Memory B cell (primary cell): ENCODE measurements around the gene ANKRD34A.

ENCODE experiments used
- ATAC-seq: fragments of 150-1000 bp; cut with Tn5 transposase; 2 replicates; pipeline ENCODE4 v1.10.0; 2021; ENCODE audit warnings: low read depth, mild to moderate bottlenecking, moderate library complexity
- DNase-seq, 2 donors: peaks; one replicate each; pipeline ENCODE4 v3.0.0; 2022; ENCODE audit warnings: low spot score in 2 of 2
- H3K27ac Mint-ChIP-seq: one replicate; pipeline ENCODE4 v1.8.0; 2022; ENCODE audit warnings: mild to moderate bottlenecking, moderate library complexity, mixed read lengths
- H3K27me3 Mint-ChIP-seq: one replicate; pipeline ENCODE4 v1.8.0; 2022; ENCODE audit warnings: mixed read lengths
- H3K36me3 Mint-ChIP-seq: one replicate; pipeline ENCODE4 v1.8.0; 2022; ENCODE audit warnings: mild to moderate bottlenecking, mixed read lengths
- H3K4me1 Mint-ChIP-seq: one replicate; pipeline ENCODE4 v1.8.0; 2022; ENCODE audit warnings: mixed read lengths
- H3K4me3 Mint-ChIP-seq: one replicate; pipeline ENCODE4 v1.8.0; 2022; ENCODE audit warnings: mild to moderate bottlenecking, moderate library complexity, mixed read lengths
- H3K9me3 Mint-ChIP-seq: one replicate; pipeline ENCODE4 v1.8.0; 2022; ENCODE audit warnings: mixed read lengths

Gene ANKRD34A

GRCh38 chr1:145994391-145995120, 30.2 kb upstream of the ANKRD34A start:
- peak overlapping the region; percentile 95 for H3K4me3 Mint-ChIP-seq
- no peaks in the 10 kb centered on the region for H3K9me3 Mint-ChIP-seq
- H3K27ac Mint-ChIP-seq = peak overlapping the region; percentile 98
- H3K27me3 Mint-ChIP-seq = no peaks in the 10 kb centered on the region
- H3K36me3 Mint-ChIP-seq = peaks cover 44% of the 10 kb centered on the region
- H3K4me1 Mint-ChIP-seq = peaks cover 44% of the 10 kb centered on the region
- DNase-seq (no peak), ATAC-seq (no peak)

GRCh38 chr1:145993618-145994390, 29.4 kb upstream of the ANKRD34A start:
- no peaks in the 10 kb centered on the region for H3K9me3 Mint-ChIP-seq
- DNase-seq (no peak), ATAC-seq (no peak)
- peak overlapping the region; percentile 95 for H3K4me3 Mint-ChIP-seq
- H3K27me3 Mint-ChIP-seq = no peaks in the 10 kb centered on the region
- peak overlapping the region; percentile 98 for H3K27ac Mint-ChIP-seq
- peaks cover 41% of the 10 kb centered on the region for H3K4me1 Mint-ChIP-seq
- peaks cover 44% of the 10 kb centered on the region for H3K36me3 Mint-ChIP-seq

- Mint-ChIP-seq H3K9me3 (no peaks in the 10 kb centered on the region), H3K36me3 (peaks cover 44% of the 10 kb centered on the region), H3K4me3 (peak overlapping the region; percentile 95), H3K4me1 (peaks cover 45% of the 10 kb centered on the region), H3K27ac (peak overlapping the region; percentile 98), H3K27me3 (no peaks in the 10 kb centered on the region)
- DNase-seq = no peak
- no peak for ATAC-seq
Measured at GRCh38 chr1:145992958-145993617, 28.7 kb upstream of the ANKRD34A start.

GRCh38 chr1:145992502-145992936, 28.1 kb upstream of the ANKRD34A start:
- H3K27me3 Mint-ChIP-seq = no peaks in the 10 kb centered on the region
- H3K36me3 Mint-ChIP-seq = peaks cover 44% of the 10 kb centered on the region
- peak overlapping the region; percentile 95 for H3K4me3 Mint-ChIP-seq
- ATAC-seq (no peak), DNase-seq (no peak)
- H3K9me3 Mint-ChIP-seq = no peaks in the 10 kb centered on the region
- peak overlapping the region; percentile 77 for H3K27ac Mint-ChIP-seq
- H3K4me1 Mint-ChIP-seq = peaks cover 47% of the 10 kb centered on the region

- DNase-seq = no peak
- peak overlapping the region; percentile 77 for H3K27ac Mint-ChIP-seq
- peaks cover 43% of the 10 kb centered on the region for H3K4me1 Mint-ChIP-seq
- peaks cover 44% of the 10 kb centered on the region for H3K36me3 Mint-ChIP-seq
- peak overlapping the region; percentile 95 for H3K4me3 Mint-ChIP-seq
- no peak for ATAC-seq
- no peaks in the 10 kb centered on the region for H3K9me3 Mint-ChIP-seq
- no peaks in the 10 kb centered on the region for H3K27me3 Mint-ChIP-seq
Measured at GRCh38 chr1:145991735-145992412, 27.5 kb upstream of the ANKRD34A start.

DNA sequence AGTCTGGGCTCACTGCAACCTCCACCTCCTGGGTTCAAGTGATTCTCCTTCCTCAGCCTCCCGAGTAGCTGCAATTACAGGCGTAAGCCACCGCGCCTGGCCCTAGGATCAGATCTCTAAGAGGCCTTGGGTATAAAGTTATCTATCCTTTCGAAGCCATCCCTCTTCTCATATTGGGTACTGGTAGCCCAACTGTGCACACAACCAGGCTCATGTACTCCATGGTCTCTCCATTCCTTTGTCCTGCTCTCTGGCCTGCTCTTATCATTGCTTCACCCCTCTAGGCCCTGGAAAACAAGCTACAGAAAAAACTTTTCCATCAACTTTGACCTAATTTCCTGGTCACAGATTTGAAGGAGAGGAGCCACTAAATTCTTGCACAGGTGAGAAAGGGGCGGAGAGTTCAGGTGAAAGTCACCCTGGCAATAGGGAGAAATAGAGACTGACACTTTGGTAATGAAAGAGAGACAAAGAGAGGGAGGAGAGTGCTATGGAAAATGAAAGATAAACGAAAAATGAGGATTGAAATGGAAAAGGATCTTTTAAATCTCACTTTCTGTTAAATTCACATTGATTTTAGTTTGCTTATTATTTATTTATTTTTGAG, 26.0 kb upstream of the ANKRD34A start:
- Mint-ChIP-seq H3K4me3 (peak overlapping the region; percentile 18), H3K4me1 (peaks cover 48% of the 10 kb centered on the region), H3K36me3 (peaks cover 35% of the 10 kb centered on the region), H3K9me3 (no peaks in the 10 kb centered on the region), H3K27me3 (no peaks in the 10 kb centered on the region), H3K27ac (peak overlapping the region; percentile 77)
- ATAC-seq = no peak
- no peak for DNase-seq

DNA sequence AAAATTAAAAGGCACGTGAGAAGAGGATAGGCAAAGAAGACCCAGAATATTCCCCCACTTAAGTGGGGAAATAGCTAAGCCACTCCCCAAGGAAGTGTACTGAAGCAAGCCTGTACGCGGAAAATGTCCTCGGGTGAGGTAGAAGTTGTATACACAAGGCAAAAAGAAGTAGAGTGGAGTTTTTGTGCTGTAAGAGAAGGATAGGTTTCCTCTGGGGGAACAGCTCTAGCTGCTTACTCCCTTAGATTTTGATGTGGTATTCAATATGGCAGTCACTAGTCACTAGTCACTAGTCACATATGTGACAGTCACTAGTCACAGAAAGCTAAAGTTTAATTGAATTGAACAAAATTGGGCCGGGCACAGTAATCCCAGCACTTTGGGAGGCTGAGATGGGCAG, 24.4 kb upstream of the ANKRD34A start:
- Mint-ChIP-seq H3K36me3 (peaks cover 19% of the 10 kb centered on the region), H3K4me1 (peaks cover 56% of the 10 kb centered on the region), H3K9me3 (no peaks in the 10 kb centered on the region), H3K27ac (peak overlapping the region; percentile 82), H3K27me3 (no peaks in the 10 kb centered on the region), H3K4me3 (no peak overlapping the region)
- DNase-seq = no peak
- peak; percentile 14 for ATAC-seq

DNA sequence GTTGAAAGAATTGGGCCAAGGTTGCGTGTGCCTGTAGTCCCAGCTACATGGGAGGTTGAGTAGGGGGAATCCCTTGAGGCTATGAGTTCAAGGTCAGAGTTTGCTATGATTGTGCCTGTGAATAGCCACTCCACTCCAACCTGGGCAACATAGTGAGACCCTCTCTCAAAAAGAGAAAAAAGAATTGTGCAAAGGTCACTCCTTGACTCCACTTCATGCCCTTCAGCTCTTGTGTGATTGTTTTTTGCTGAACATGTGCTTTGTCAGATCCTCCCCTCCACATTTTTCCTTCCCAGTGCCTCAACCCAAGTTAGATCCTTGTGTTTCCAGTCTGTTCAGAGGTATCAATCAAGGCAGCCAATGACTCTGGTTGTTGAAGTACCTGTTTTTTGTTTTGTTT, 23.6 kb upstream of the ANKRD34A start:
- DNase-seq (no peak), ATAC-seq (no peak)
- H3K9me3 Mint-ChIP-seq = no peaks in the 10 kb centered on the region

GRCh38 chr1:145986551-145986950, 22.2 kb upstream of the ANKRD34A start:
- DNase-seq = no peak

More for the DNA sequence above, 23.6 kb upstream of the ANKRD34A start:
- Mint-ChIP-seq H3K27ac (peak overlapping the region; percentile 82), H3K4me3 (no peak overlapping the region), H3K4me1 (peaks cover 63% of the 10 kb centered on the region), H3K27me3 (no peaks in the 10 kb centered on the region), H3K36me3 (peaks cover 12% of the 10 kb centered on the region)

GRCh38 chr1:145985502-145986439, 21.4 kb upstream of the ANKRD34A start:
- no peaks in the 10 kb centered on the region for H3K9me3 Mint-ChIP-seq
- H3K27me3 Mint-ChIP-seq = no peaks in the 10 kb centered on the region
- peaks cover 63% of the 10 kb centered on the region for H3K4me1 Mint-ChIP-seq
- H3K36me3 Mint-ChIP-seq = no peaks in the 10 kb centered on the region
- ATAC-seq (no peak), DNase-seq (no peak)
- peak overlapping the region; percentile 61 for H3K4me3 Mint-ChIP-seq
- H3K27ac Mint-ChIP-seq = no peak overlapping the region

More at GRCh38 chr1:145986551-145986950, 22.2 kb upstream of the ANKRD34A start:
- H3K4me3 Mint-ChIP-seq = no peak overlapping the region
- H3K27ac Mint-ChIP-seq = no peak overlapping the region
- no peaks in the 10 kb centered on the region for H3K27me3 Mint-ChIP-seq
- H3K4me1 Mint-ChIP-seq = peaks cover 65% of the 10 kb centered on the region
- H3K9me3 Mint-ChIP-seq = no peaks in the 10 kb centered on the region
- ATAC-seq = no peak
- peaks cover under 1% of the 10 kb centered on the region for H3K36me3 Mint-ChIP-seq

GRCh38 chr1:145985129-145985501, 20.7 kb upstream of the ANKRD34A start:
- no peaks in the 10 kb centered on the region for H3K27me3 Mint-ChIP-seq
- ATAC-seq (no peak), DNase-seq (no peak)
- H3K9me3 Mint-ChIP-seq = no peaks in the 10 kb centered on the region
- no peak overlapping the region for H3K27ac Mint-ChIP-seq
- no peaks in the 10 kb centered on the region for H3K36me3 Mint-ChIP-seq
- peak overlapping the region; percentile 61 for H3K4me3 Mint-ChIP-seq
- H3K4me1 Mint-ChIP-seq = peaks cover 58% of the 10 kb centered on the region

DNA sequence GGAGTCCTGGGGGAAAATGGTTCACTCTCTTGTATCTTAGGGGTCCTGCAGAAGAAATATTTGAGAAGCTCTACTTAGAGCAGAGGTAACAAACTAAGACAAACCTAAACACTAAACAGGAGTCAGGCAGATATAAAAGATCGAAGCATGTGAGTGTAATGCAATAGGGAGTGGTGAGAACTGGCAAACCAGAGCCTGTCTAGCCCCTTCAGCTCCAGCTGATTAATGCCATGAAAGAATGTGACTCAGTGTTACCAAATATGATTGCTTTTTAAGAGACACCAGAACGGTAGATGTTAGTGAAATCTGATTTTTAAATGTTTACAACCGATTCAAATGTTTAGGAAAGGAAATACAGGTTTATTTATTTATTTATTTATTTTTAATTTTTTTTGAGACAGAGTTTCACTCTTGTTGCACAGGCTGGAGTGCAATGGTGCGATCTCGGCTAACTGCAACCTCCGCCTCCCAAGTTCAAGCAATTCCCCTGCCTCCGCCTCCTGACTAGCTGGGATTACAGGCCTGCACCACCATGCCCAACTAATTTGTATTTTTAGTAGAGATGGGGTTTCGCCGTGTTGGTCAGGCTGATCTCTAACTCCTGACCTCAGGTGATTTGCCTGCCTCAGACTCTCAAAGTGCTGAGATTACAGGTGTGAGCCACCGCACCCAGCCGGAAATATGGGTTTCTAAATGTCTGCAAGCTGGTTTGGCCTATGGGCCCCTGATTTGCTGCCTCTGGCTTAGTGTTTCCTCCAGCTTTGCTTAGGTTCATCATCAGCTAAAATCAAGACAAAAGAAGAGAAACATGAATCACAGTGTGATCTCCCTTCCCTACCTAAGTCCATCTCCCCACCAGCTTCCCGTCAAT, 19.8 kb upstream of the ANKRD34A start:
- Mint-ChIP-seq H3K36me3 (no peaks in the 10 kb centered on the region), H3K27me3 (no peaks in the 10 kb centered on the region), H3K27ac (no peak overlapping the region), H3K9me3 (no peaks in the 10 kb centered on the region), H3K4me3 (peak overlapping the region; percentile 61), H3K4me1 (peaks cover 57% of the 10 kb centered on the region)
- peak; percentile 42 for ATAC-seq
- DNase-seq = no peak
